Ramos (cell line): ENCODE measurements around the gene CEBPB.

ENCODE experiments used
- in situ Hi-C: fragments of 300-500 bp; cut with MboI; formaldehyde crosslinking; loops from one replicate; pipeline ENCODE4 v1.14.3; 2022; ENCODE audit warnings: low sequenced_read_pairs; ENCODE audit not compliant: unreplicated experiment

CEBPB gene

GRCh38 chr20:50222309-50223038 is 31.8 kb downstream of the CEBPB start:
- in situ Hi-C loops: no loop called here

GRCh38 chr20:50223039-50224005 is 32.7 kb downstream of the CEBPB start:
- in situ Hi-C loops: no loop called here

GRCh38 chr20:50224052-50224451 is 33.4 kb downstream of the CEBPB start:
- in situ Hi-C loops: no loop called here

- in situ Hi-C loops: no loop called here
These were observed 34.1 kb downstream of the CEBPB start for GRCh38 chr20:50224531-50225255.

GRCh38 chr20:50226093-50226974 is 35.7 kb downstream of the CEBPB start:
- in situ Hi-C loops: no loop called here

GRCh38 chr20:50227506-50227905 is 36.9 kb downstream of the CEBPB start:
- in situ Hi-C loops: no loop called here

GRCh38 chr20:50229156-50229607 is 38.6 kb downstream of the CEBPB start:
- in situ Hi-C loops: no loop called here

- in situ Hi-C loops: no loop called here
These were observed 39.6 kb downstream of the CEBPB start for GRCh38 chr20:50230184-50230583.

- in situ Hi-C loops: no loop called here
These were observed 40.4 kb downstream of the CEBPB start for GRCh38 chr20:50230871-50231560.

GRCh38 chr20:50231854-50232253 is 41.2 kb downstream of the CEBPB start:
- in situ Hi-C loops: no loop called here

GRCh38 chr20:50232651-50233324 is 42.2 kb downstream of the CEBPB start:
- in situ Hi-C loops: no loop called here

GRCh38 chr20:50233325-50234212 is 42.9 kb downstream of the CEBPB start:
- in situ Hi-C loops: no loop called here

GRCh38 chr20:50234288-50234687 is 43.7 kb downstream of the CEBPB start:
- in situ Hi-C loops: no loop called here

GRCh38 chr20:50237349-50237748 is 46.7 kb downstream of the CEBPB start:
- in situ Hi-C loops: no loop called here

- in situ Hi-C loops: no loop called here
These were observed 47.6 kb downstream of the CEBPB start for GRCh38 chr20:50238081-50238800.

- in situ Hi-C loops: no loop called here
These were observed 49.5 kb downstream of the CEBPB start for GRCh38 chr20:50240092-50240491.

- in situ Hi-C loops: no loop called here
These were observed 51.5 kb downstream of the CEBPB start for GRCh38 chr20:50242178-50242514.
